ENCODE results near the gene DST.

- TF ChIP-seq YY1 (IDR thresholded peaks at IDR 0.05; ENCODE audit: insufficient read depth, insufficient read length) (no peak), ZNF274 (IDR thresholded peaks at IDR 0.05; ENCODE audit: low read depth, low read length) (no peak), SUZ12 (IDR thresholded peaks at IDR 0.05; ENCODE audit: extremely low read depth, insufficient read depth, insufficient read length) (no peak)
These were observed 113.0 kb downstream of the DST start for GRCh38 chr6:56529594-56530191.

Measured in NT2/D1 (cell line).